Stimulated activated CD4-positive, alpha-beta T cell treated with anti-CD3 and anti-CD28 coated beads, Interleukin-12 subunit alpha, Interleukin-12 subunit beta, amount 100 ng/mL, for 24 hours (primary cell): Measurements from ENCODE around the gene SOX18.

ENCODE experiments used
- DNase-seq, 2 experiments: peaks; one replicate each; pipeline ENCODE4 v3.0.0-alpha.2; 2020; ENCODE audit warnings: low read depth in 2 of 2

The SOX18 gene

GRCh38 chr20:64052987-64053840, 3.8 kb upstream of the SOX18 start:
- DNase-seq: no peak

GRCh38 chr20:64052326-64052722, 2.9 kb upstream of the SOX18 start:
- no peak for DNase-seq

- no peak for DNase-seq
These were observed 2.3 kb upstream of the SOX18 start for GRCh38 chr20:64051561-64052325.

GRCh38 chr20:64051033-64051452, 1.6 kb upstream of the SOX18 start:
- no peak for DNase-seq

- DNase-seq: no peak
These were observed 1.0 kb upstream of the SOX18 start for GRCh38 chr20:64050261-64051032.

GRCh38 chr20:64049878-64050260, 430 bp upstream of the SOX18 start:
- DNase-seq: no peak

- DNase-seq: no peak
These were observed 916 bp downstream of the SOX18 start for GRCh38 chr20:64048402-64049044.

GRCh38 chr20:64047968-64048401, 1.5 kb downstream of the SOX18 start:
- no peak for DNase-seq

- no peak for DNase-seq
These were observed 2.4 kb downstream of the SOX18 start for GRCh38 chr20:64047046-64047389.

GRCh38 chr20:64045346-64046011, 4.0 kb downstream of the SOX18 start:
- no peak for DNase-seq

GRCh38 chr20:64044484-64045247, 4.8 kb downstream of the SOX18 start:
- no peak for DNase-seq

GRCh38 chr20:64043768-64044167, 5.7 kb downstream of the SOX18 start:
- DNase-seq: no peak

- no peak for DNase-seq
These were observed 7.2 kb downstream of the SOX18 start for GRCh38 chr20:64042054-64042781.

GRCh38 chr20:64041781-64042053, 7.7 kb downstream of the SOX18 start:
- DNase-seq: no peak

GRCh38 chr20:64041040-64041780, 8.2 kb downstream of the SOX18 start:
- DNase-seq: no peak

GRCh38 chr20:64040231-64041039, 9.0 kb downstream of the SOX18 start:
- no peak for DNase-seq

- DNase-seq: no peak
These were observed 9.9 kb downstream of the SOX18 start for GRCh38 chr20:64039293-64040160.
